Erythroblast (primary cell): ENCODE results near the gene SPPL2A.

ENCODE experiments used
- GATA1 ChIP-seq: IDR thresholded peaks from 2 replicates; pipeline ENCODE4 v1.6.1; 2011; ENCODE audit warnings: low read depth, mild to moderate bottlenecking, control low read depth, low read length, moderate library complexity
- POLR2A ChIP-seq: IDR thresholded peaks from 2 replicates; pipeline ENCODE4 v1.6.1; 2011; ENCODE audit warnings: mild to moderate bottlenecking, low read length

GRCh38 chr15:50786438-50786837, 20.9 kb upstream of the SPPL2A start:
- TF ChIP-seq POLR2A (no peak), GATA1 (no peak)
